ENCODE measurements around the gene BBS9.

DNA sequence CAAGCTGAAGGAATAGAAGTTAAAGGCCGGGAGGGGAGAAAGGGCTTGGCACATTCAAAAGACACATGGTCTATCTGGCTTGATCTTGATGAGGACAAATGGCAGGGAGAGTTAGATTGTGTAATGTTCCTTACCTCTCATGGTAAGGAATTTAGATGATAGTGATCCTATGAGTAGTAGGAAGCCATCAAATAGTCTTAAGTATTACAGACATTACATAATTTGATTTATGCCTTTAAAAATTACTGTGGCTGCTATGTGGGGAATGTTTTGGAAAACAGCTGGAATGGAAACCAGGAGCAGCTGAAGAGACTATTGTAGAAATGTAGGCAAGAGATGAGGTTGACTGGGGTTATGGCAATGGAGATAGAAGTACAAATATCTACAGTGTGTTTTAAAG is 424.7 kb downstream of the BBS9 start:
- TF ChIP-seq POLR2AphosphoS5 (IDR thresholded peaks at IDR 0.05; ENCODE audit: low read depth, low read length), result no peak
- TF ChIP-seq POLR2A (IDR thresholded peaks at IDR 0.05; ENCODE audit: low read depth, low read length), result no peak

Measured in GM12892 (cell line).